HG03565 (cell line): Measurements from ENCODE around the gene WDR54.

ENCODE experiments used
- ATAC-seq: cut with Tn5 transposase; IDR thresholded peaks from one replicate; pipeline ENCODE4 v1.9.1; 2021; ENCODE audit warnings: mild to moderate bottlenecking, moderate library complexity; ENCODE audit not compliant: unreplicated experiment

WDR54 gene

GRCh38 chr2:74474899-74475298 lies 53.4 kb downstream of the WDR54 start:
- no peak for ATAC-seq
